Measurements from ENCODE around the gene OSMR. TPM values are rescaled to one million over a fixed set of nuclear protein-coding genes. Genes with fewer than 3 reads are reported as not detected.
A peak's percentile ranks its signal among the peaks of the same experiment; 100 is the strongest.

Gene OSMR
- total RNA-seq, 2 experiments from 2014 or later, result 0.05 TPM; not detected in 1

- ChIA-PET POLR2A (no interaction called here), CTCF (no interaction called here)
- H3K4me3 Mint-ChIP-seq, result no peak overlapping the region
- no peak overlapping the region for H3K27ac Mint-ChIP-seq
- H3K27me3 Mint-ChIP-seq (ENCODE audit: low read depth), result peaks cover 15% of the 10 kb centered on the region
- ATAC-seq, result no peak
- no peaks in the 10 kb centered on the region for H3K9me3 Mint-ChIP-seq (ENCODE audit: insufficient read depth)
- no peak for DNase-seq
- H3K36me3 Mint-ChIP-seq (ENCODE audit: low read depth), result no peaks in the 10 kb centered on the region
- no peaks in the 10 kb centered on the region for H3K4me1 Mint-ChIP-seq (ENCODE audit: low read depth)
These were observed 71.0 kb downstream of the OSMR start for GRCh38 chr5:38916802-38917201.

DNA sequence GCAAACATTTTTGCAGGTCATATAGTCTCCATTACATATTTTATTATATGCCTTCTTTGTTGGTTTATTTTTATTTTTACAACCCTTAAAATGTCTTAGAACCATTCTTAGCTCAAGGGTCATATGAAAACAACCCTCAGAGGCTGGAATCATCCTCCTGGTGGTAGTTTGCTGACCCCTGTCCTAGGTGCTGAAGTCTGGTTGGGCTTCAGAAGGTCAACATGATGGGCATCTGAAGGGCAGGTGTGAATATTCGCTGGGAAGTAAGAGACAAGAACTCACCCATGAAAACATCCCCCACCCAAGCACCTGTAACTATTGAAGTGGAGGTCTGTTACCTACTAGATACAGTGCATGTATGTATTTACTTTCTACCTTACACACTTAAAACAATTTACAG lies 75.4 kb downstream of the OSMR start:
- Mint-ChIP-seq H3K27me3 (ENCODE audit: low read depth) (peaks cover 26% of the 10 kb centered on the region), H3K4me3 (no peak overlapping the region), H3K27ac (no peak overlapping the region), H3K9me3 (ENCODE audit: insufficient read depth) (no peaks in the 10 kb centered on the region), H3K4me1 (ENCODE audit: low read depth) (no peaks in the 10 kb centered on the region), H3K36me3 (ENCODE audit: low read depth) (no peaks in the 10 kb centered on the region)
- CTCF ChIA-PET, result interaction anchor here (0.9 to 2.9 kb wide), 9 partner anchors 10 to 500 kb away, joined by 3 to 14 read pairs (median 3); no protein-coding TSS in a partner anchor
- POLR2A ChIA-PET, result no interaction called here
- ATAC-seq, result no peak
- no peak for DNase-seq

- POLR2A ChIA-PET, result no interaction called here
- peak; percentile 67 for ATAC-seq
- Mint-ChIP-seq H3K27ac (no peak overlapping the region), H3K36me3 (ENCODE audit: low read depth) (no peaks in the 10 kb centered on the region), H3K4me1 (ENCODE audit: low read depth) (no peaks in the 10 kb centered on the region), H3K9me3 (ENCODE audit: insufficient read depth) (no peaks in the 10 kb centered on the region), H3K27me3 (ENCODE audit: low read depth) (peaks cover 28% of the 10 kb centered on the region), H3K4me3 (no peak overlapping the region)
- peak; percentile 58 for DNase-seq
- CTCF ChIA-PET, result interaction anchor here (0.7 to 2.9 kb wide), 14 partner anchors 9 to 625 kb away, joined by 3 to 14 read pairs (median 3); no protein-coding TSS in a partner anchor
These were observed 76.4 kb downstream of the OSMR start for GRCh38 chr5:38922199-38922598.

DNA sequence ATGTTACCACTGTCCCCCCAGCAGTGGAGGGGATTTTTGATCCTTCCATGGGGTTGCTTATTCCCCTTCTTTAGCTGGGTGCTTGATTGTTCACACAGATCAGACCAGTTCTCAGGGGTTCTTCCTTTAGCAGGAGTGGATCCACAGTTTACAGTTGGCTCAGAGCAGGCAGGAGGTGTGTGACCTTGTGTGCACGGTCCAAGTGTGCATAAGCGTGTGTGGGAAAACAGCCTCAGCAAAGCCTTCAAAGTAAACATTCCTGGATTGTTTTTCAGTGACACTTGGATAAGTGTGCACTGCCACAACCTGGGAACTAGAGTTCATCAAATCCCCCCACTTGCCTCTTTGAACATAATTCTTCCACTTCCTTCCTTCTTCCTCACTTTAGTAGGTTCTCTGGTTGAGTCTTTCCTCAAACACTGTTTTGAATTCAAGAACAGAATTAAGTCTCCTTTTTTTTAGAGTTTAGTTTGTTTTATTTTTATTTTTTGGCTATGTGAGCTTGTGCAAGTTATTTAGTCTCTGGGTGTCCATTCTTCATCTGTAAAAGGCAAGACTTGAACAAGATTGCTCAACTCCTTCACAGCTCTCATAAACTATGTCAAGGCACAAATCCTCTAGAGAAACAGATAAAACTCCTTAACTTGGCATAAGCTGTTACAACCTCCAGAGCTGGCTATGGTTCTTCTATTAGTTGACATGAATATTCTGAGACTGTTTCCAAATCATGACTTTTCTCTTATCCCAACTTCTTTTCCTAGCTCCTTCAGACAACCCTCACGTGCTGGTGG lies 78.0 kb downstream of the OSMR start:
- ChIA-PET CTCF (interaction anchor here (1.3 to 2.9 kb wide), 2 partner anchors 114 to 483 kb away, joined by 4 to 14 read pairs; no protein-coding TSS in a partner anchor), POLR2A (no interaction called here)
- Mint-ChIP-seq H3K4me3 (no peak overlapping the region), H3K27ac (no peak overlapping the region), H3K36me3 (ENCODE audit: low read depth) (no peaks in the 10 kb centered on the region), H3K4me1 (ENCODE audit: low read depth) (no peaks in the 10 kb centered on the region), H3K9me3 (ENCODE audit: insufficient read depth) (no peaks in the 10 kb centered on the region), H3K27me3 (ENCODE audit: low read depth) (peaks cover 37% of the 10 kb centered on the region)
- DNase-seq, result no peak
- ATAC-seq, result no peak

GRCh38 chr5:38925154-38925925 lies 79.5 kb downstream of the OSMR start:
- ChIA-PET CTCF (interaction anchor here (1.1 to 1.3 kb wide), 2 partner anchors 116 to 484 kb away, joined by 3 to 4 read pairs; no protein-coding TSS in a partner anchor), POLR2A (no interaction called here)
- H3K9me3 Mint-ChIP-seq (ENCODE audit: insufficient read depth), result no peaks in the 10 kb centered on the region
- no peaks in the 10 kb centered on the region for H3K4me1 Mint-ChIP-seq (ENCODE audit: low read depth)
- no peak for ATAC-seq
- H3K27me3 Mint-ChIP-seq (ENCODE audit: low read depth), result peaks cover 42% of the 10 kb centered on the region
- no peak overlapping the region for H3K27ac Mint-ChIP-seq
- no peak for DNase-seq
- no peak overlapping the region for H3K4me3 Mint-ChIP-seq
- no peaks in the 10 kb centered on the region for H3K36me3 Mint-ChIP-seq (ENCODE audit: low read depth)

DNA sequence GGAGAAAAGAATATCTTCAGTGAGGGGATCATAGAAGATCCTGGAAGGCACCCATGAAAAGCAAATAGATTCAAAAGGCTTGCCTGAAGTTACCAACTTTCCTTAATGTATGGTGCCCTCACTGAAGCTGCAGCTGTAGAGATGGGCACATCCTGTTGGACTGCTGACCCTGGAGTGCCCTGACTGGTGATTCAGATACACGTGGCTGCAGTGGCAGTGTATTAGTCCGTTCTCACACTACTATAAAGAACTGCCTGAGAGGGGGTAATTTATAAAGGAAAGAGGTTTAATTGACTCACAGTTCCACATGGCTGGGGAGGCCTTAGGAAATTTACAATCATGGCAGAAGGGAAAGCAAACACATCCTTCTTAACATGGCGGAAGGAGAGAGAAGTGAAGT lies 80.3 kb downstream of the OSMR start:
- Mint-ChIP-seq H3K4me3 (no peak overlapping the region), H3K27ac (no peak overlapping the region), H3K4me1 (ENCODE audit: low read depth) (no peaks in the 10 kb centered on the region), H3K27me3 (ENCODE audit: low read depth) (peaks cover 45% of the 10 kb centered on the region), H3K9me3 (ENCODE audit: insufficient read depth) (no peaks in the 10 kb centered on the region), H3K36me3 (ENCODE audit: low read depth) (no peaks in the 10 kb centered on the region)
- no peak for ATAC-seq
- CTCF ChIA-PET, result no interaction called here
- POLR2A ChIA-PET, result no interaction called here
- no peak for DNase-seq

GRCh38 chr5:38927470-38927869 lies 81.7 kb downstream of the OSMR start:
- Mint-ChIP-seq H3K9me3 (ENCODE audit: insufficient read depth) (no peaks in the 10 kb centered on the region), H3K4me3 (no peak overlapping the region), H3K36me3 (ENCODE audit: low read depth) (no peaks in the 10 kb centered on the region), H3K27me3 (ENCODE audit: low read depth) (peaks cover 42% of the 10 kb centered on the region), H3K27ac (no peak overlapping the region), H3K4me1 (ENCODE audit: low read depth) (no peaks in the 10 kb centered on the region)
- no peak for ATAC-seq
- CTCF ChIA-PET, result no interaction called here
- no peak for DNase-seq
- POLR2A ChIA-PET, result no interaction called here

DNA sequence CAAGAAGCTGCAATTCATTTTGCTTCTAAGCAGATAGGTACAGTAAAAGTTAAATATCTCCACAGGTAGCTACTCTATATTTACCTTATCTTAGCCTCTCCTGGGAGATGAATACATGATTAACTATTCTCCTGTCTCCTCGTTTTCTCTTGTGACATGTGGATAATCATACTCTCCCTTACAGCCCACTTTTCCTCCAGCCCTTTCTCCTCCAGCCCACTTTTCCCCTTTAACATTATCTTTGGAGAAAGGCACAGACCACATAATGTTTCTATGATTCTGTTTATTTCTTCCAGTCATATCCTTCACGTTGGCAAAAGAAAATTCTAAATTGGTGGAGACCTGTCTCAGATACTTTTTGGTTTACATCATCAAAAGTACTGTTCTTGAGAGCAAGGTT lies 84.0 kb downstream of the OSMR start:
- H3K9me3 Mint-ChIP-seq (ENCODE audit: insufficient read depth), result no peaks in the 10 kb centered on the region
- no peak overlapping the region for H3K4me3 Mint-ChIP-seq
- POLR2A ChIA-PET, result no interaction called here
- H3K36me3 Mint-ChIP-seq (ENCODE audit: low read depth), result no peaks in the 10 kb centered on the region
- DNase-seq (no peak), ATAC-seq (no peak)
- H3K27ac Mint-ChIP-seq, result no peak overlapping the region
- no peaks in the 10 kb centered on the region for H3K4me1 Mint-ChIP-seq (ENCODE audit: low read depth)
- CTCF ChIA-PET, result no interaction called here
- H3K27me3 Mint-ChIP-seq (ENCODE audit: low read depth), result peaks cover 34% of the 10 kb centered on the region

GRCh38 chr5:38931731-38932130 lies 85.9 kb downstream of the OSMR start:
- ATAC-seq (no peak), DNase-seq (no peak)
- no peak overlapping the region for H3K4me3 Mint-ChIP-seq
- POLR2A ChIA-PET, result no interaction called here
- no peaks in the 10 kb centered on the region for H3K4me1 Mint-ChIP-seq (ENCODE audit: low read depth)
- CTCF ChIA-PET, result interaction anchor here (1.0 to 1.2 kb wide), 2 partner anchors 10 kb away, joined by 3 to 6 read pairs; no protein-coding TSS in a partner anchor
- no peaks in the 10 kb centered on the region for H3K9me3 Mint-ChIP-seq (ENCODE audit: insufficient read depth)
- peaks cover 19% of the 10 kb centered on the region for H3K27me3 Mint-ChIP-seq (ENCODE audit: low read depth)
- no peak overlapping the region for H3K27ac Mint-ChIP-seq
- peaks cover 5% of the 10 kb centered on the region for H3K36me3 Mint-ChIP-seq (ENCODE audit: low read depth)

DNA sequence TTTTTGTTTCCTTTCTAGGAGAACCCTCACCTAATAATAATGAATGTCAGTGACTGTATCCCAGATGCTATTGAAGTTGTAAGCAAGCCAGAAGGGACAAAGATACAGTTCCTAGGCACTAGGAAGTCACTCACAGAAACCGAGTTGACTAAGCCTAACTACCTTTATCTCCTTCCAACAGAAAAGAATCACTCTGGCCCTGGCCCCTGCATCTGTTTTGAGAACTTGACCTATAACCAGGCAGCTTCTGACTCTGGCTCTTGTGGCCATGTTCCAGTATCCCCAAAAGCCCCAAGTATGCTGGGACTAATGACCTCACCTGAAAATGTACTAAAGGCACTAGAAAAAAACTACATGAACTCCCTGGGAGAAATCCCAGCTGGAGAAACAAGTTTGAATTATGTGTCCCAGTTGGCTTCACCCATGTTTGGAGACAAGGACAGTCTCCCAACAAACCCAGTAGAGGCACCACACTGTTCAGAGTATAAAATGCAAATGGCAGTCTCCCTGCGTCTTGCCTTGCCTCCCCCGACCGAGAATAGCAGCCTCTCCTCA lies 87.1 kb downstream of the OSMR start:
- no peaks in the 10 kb centered on the region for H3K4me1 Mint-ChIP-seq (ENCODE audit: low read depth)
- H3K36me3 Mint-ChIP-seq (ENCODE audit: low read depth), result peaks cover 8% of the 10 kb centered on the region
- no peaks in the 10 kb centered on the region for H3K9me3 Mint-ChIP-seq (ENCODE audit: insufficient read depth)
- H3K27ac Mint-ChIP-seq, result no peak overlapping the region
- no peak for ATAC-seq
- ChIA-PET CTCF (interaction anchor here (1.0 kb wide), 1 partner anchor 11 kb away, joined by 3 read pairs; no protein-coding TSS in a partner anchor), POLR2A (no interaction called here)
- no peak for DNase-seq
- no peak overlapping the region for H3K4me3 Mint-ChIP-seq
- peaks cover 15% of the 10 kb centered on the region for H3K27me3 Mint-ChIP-seq (ENCODE audit: low read depth)

GRCh38 chr5:38935437-38935836 lies 89.6 kb downstream of the OSMR start:
- Mint-ChIP-seq H3K4me1 (ENCODE audit: low read depth) (no peaks in the 10 kb centered on the region), H3K27ac (no peak overlapping the region), H3K4me3 (no peak overlapping the region), H3K9me3 (ENCODE audit: insufficient read depth) (no peaks in the 10 kb centered on the region), H3K27me3 (ENCODE audit: low read depth) (peaks cover 2% of the 10 kb centered on the region), H3K36me3 (ENCODE audit: low read depth) (peaks cover 17% of the 10 kb centered on the region)
- DNase-seq (no peak), ATAC-seq (no peak)
- CTCF ChIA-PET, result no interaction called here
- POLR2A ChIA-PET, result no interaction called here

DNA sequence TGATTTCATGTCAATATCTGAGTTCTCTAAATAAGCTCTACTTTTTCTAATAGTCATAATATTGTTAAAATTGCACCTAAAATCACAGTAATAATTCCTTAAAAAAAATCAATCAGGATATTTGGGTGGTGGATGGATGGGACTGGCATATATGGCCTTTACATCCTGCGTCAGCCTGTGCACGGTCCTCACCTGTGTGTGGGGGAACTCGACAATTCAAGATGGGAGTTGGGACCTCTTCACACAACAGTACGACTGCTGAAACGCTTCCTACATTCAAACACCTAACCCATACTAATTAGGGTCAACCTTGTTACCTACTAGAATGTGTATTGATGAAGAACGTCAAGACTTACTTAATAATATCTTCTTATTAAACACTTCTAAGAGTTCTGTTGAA lies 90.5 kb downstream of the OSMR start:
- Mint-ChIP-seq H3K9me3 (ENCODE audit: insufficient read depth) (no peaks in the 10 kb centered on the region), H3K36me3 (ENCODE audit: low read depth) (peaks cover 19% of the 10 kb centered on the region), H3K4me1 (ENCODE audit: low read depth) (no peaks in the 10 kb centered on the region), H3K27me3 (ENCODE audit: low read depth) (no peaks in the 10 kb centered on the region), H3K4me3 (no peak overlapping the region), H3K27ac (no peak overlapping the region)
- POLR2A ChIA-PET, result no interaction called here
- ATAC-seq (no peak), DNase-seq (no peak)
- CTCF ChIA-PET, result interaction anchor here (0.6 to 1.1 kb wide), 2 partner anchors 103 to 606 kb away, joined by 3 read pairs; no protein-coding TSS in a partner anchor
